LNCaP clone FGC (cell line): ENCODE data around the gene C1orf74.
A peak's percentile ranks its signal among the peaks of the same experiment; 100 is the strongest.

Experiments used
- DNase-seq: peaks from one replicate; pipeline ENCODE4 v3.0.0-alpha.2; 2011; ENCODE audit warnings: low read depth
- H3K4me3 ChIP-seq: 2 replicates; pipeline ENCODE4 v1.5.1; 2011; ENCODE audit warnings: mild to moderate bottlenecking, low read depth, low read length, control low read depth
- TF ChIP-seq, protein P1 (sequence below): IDR thresholded peaks from 2 replicates; pipeline ENCODE4 v1.5.1; 2012; ENCODE audit warnings: mild to moderate bottlenecking; ENCODE audit not compliant: control insufficient read depth, insufficient read depth; ENCODE audit errors: extremely low read depth

C1orf74 gene

DNA sequence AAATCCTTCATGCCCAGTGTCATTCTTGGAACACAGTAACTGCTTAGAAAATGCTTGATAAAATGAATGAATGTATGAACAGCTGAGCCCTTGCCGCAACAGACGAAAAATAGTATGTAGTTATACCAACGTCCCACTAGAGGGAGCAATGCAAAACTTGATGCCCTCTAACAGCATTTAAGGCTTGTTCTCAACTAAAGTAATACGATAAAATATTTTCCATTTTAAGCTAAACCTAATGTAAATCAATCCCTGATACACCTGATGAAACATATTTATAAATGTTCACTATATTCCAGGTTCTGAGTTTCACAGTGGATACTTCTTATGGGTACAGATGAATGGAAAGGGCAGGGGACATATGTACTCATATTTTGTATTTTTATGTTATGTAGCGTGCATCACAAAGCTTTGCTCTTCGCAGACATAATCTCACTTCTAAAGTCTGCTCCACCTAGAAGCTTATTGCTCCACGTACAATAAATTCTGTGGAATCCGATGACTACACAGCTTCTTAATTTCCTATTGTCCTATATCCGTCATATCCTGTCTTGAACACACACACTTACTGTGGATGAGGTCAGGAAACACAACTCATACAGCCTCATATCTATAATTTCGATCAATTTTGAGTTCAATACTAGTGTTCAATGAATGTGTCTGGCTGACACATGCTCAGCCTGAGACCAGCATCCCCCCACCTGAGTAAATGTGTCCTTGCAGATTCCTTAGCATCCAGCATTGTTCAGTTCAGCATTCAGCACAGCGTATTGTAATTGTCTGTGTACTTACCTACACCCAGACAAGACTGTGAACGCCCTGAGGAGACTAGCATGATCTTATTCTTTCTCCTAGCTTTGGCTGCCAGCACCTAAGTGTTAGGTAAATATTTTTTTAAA lies 39.0 kb upstream of the C1orf74 start:
- H3K4me3 ChIP-seq: peak overlapping the region; percentile 5
- peak; percentile 94 for DNase-seq
- TF ChIP-seq, protein P1, sequence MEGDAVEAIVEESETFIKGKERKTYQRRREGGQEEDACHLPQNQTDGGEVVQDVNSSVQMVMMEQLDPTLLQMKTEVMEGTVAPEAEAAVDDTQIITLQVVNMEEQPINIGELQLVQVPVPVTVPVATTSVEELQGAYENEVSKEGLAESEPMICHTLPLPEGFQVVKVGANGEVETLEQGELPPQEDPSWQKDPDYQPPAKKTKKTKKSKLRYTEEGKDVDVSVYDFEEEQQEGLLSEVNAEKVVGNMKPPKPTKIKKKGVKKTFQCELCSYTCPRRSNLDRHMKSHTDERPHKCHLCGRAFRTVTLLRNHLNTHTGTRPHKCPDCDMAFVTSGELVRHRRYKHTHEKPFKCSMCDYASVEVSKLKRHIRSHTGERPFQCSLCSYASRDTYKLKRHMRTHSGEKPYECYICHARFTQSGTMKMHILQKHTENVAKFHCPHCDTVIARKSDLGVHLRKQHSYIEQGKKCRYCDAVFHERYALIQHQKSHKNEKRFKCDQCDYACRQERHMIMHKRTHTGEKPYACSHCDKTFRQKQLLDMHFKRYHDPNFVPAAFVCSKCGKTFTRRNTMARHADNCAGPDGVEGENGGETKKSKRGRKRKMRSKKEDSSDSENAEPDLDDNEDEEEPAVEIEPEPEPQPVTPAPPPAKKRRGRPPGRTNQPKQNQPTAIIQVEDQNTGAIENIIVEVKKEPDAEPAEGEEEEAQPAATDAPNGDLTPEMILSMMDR: peak; percentile 77

DNA sequence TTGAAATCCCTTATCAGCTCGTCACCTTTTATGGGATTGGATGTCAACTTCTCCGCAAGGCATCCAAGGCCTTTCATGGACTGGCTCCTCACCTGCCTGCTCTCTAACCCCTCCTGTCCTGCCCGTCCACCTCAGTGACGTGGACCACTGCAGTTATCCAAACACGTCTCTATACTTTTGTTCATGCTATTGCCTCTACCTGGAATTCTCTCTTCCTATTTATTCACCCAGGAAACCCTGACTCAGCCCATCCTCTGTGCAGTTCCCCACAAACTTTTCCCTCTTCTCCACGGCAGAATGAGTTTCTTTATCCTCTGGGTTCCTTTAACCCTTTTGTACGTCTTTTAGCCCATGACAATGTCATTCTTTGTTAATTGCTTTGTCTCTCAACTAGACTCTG lies 38.3 kb upstream of the C1orf74 start:
- TF ChIP-seq, protein P1: no peak
- DNase-seq: no peak
- no peak overlapping the region for H3K4me3 ChIP-seq

DNA sequence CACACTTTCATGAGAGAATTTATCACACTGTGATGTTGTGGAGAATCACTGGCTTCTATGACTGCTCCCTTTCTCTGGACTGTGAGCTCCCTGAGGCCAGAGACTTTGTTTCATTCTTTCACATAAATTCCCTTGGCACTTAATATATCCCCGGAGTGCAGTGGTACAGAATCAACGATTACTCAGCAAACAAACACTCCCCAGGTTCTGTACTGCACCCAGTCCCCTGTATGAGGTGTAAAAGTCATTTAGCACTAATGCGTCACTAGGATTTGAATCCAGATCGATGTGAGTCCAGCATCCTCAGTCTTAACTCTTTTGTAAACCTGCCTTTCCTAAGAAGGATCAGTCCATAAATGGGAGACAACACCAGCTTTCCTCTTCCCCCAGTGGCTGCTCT lies 36.6 kb upstream of the C1orf74 start:
- TF ChIP-seq, protein P1: no peak
- no peak for DNase-seq
- no peak overlapping the region for H3K4me3 ChIP-seq

DNA sequence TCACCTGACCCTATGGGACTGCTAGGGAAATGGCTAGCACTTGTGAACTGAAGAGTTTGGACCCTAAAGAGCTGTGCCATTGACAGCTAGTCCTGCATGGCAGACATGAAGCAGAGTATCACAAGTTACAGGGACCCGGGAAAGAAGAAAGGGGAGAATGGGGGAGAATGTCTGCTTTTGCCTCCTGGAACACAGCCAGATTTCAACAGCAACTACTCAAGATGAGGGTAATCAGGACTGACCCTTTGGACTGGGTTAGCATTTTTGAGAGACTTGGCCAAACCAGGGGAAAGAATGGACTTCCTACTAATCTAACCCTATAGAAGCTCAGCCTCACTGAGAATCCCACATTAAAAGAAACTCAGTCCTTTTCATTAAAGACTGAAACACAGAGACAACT lies 34.7 kb upstream of the C1orf74 start:
- DNase-seq: no peak
- H3K4me3 ChIP-seq: no peak overlapping the region
- TF ChIP-seq, protein P1: no peak

DNA sequence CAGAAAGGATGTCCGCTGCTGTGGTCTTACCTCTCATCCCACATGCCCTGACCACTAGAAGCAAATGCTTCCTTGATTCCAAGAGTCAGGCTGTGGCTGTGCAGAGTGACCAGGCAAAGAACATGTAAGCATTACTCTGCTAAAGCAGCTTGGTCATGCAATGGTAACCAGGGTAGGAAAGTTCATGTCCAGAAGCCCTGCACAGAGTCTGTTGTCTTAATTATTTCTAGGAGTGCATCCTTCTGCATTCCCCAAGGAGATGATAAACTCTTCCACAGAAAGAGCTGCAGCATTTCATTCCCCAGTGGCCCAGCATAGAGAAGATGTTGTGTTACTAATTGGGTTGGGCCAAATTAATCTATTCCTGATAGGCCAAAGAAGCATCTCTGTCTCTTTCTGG lies 33.3 kb upstream of the C1orf74 start:
- TF ChIP-seq, protein P1: no peak
- no peak overlapping the region for H3K4me3 ChIP-seq

DNA sequence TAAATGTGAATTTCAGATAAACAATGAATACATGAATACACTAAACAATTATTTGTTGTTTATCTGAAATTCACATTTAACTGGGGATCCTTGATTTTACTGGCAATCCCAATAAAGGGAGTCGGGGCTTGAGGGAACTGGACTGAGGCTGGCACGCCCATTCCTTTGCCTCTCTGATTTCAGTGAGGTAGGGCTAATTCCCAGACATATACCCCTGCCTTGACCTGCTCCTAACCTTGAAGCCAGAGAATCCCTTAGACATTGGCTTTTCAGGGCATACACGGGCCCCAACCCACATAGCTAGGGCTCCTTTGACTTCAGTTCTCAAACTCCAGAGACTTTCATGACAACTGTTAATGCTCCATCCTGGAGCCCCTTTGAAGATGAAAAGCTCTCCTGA lies 32.6 kb upstream of the C1orf74 start:
- TF ChIP-seq, protein P1: no peak
- no peak for DNase-seq
- H3K4me3 ChIP-seq: no peak overlapping the region

More for the DNA sequence above, 33.3 kb upstream of the C1orf74 start:
- no peak for DNase-seq

DNA sequence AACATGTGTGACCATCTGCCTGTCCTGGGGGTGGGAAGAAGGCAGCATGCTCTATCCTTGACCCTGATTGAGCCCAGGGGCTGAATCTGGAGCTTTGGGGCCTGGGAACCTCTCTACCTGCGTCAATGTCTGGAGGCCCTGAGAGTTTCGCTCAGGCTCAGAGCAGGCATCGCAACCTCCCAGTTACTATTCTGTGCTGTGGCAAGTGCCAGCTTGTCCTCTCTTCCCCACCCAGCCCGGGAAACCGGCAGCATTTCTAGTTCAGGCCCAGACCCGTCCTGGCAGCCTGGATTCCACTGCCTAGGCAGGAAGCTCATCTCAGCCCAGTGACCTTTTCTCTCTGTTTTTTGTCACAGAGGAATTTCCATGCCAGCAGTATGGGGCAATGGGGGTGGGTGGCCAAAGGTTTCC lies 31.6 kb upstream of the C1orf74 start:
- H3K4me3 ChIP-seq: no peak overlapping the region
- no peak for DNase-seq
- TF ChIP-seq, protein P1: no peak
